GM12891 (cell line): ENCODE data around the gene KRT15.

ENCODE experiments used
- DNase-seq: peaks from one replicate; pipeline ENCODE4 v3.0.0; 2011; ENCODE audit warnings: low spot score; ENCODE audit not compliant: insufficient read length
- FAIRE-seq: peaks from 2 replicates; lab custom pipeline; 2011; peaks lifted over from hg19 to GRCh38; lab: Jason Lieb, UNC
- PAX5 ChIP-seq: IDR thresholded peaks from 2 replicates; pipeline ENCODE4 v1.6.1; 2011; ENCODE audit warnings: low read length, moderate library complexity, mild to moderate bottlenecking; ENCODE audit not compliant: insufficient read depth, severe bottlenecking
- POLR2A ChIP-seq: IDR thresholded peaks from 2 replicates; pipeline ENCODE4 v1.6.1; 2011; ENCODE audit warnings: low read depth, low read length, control low read depth
- POLR2AphosphoS5 ChIP-seq: IDR thresholded peaks from 2 replicates; pipeline ENCODE4 v1.6.1; 2011; ENCODE audit warnings: low read depth, low read length, control low read depth
- POU2F2 ChIP-seq: IDR thresholded peaks from 2 replicates; pipeline ENCODE4 v1.6.1; 2011; ENCODE audit warnings: low read depth, mild to moderate bottlenecking, control low read depth, low read length, moderate library complexity
- SPI1 ChIP-seq: IDR thresholded peaks from 2 replicates; pipeline ENCODE4 v1.6.1; 2011; ENCODE audit warnings: low read depth, low read length, control low read depth
- TAF1 ChIP-seq: IDR thresholded peaks from 2 replicates; pipeline ENCODE4 v1.6.1; 2011; ENCODE audit warnings: low read depth, low read length, control low read depth

KRT15 gene

GRCh38 chr17:41537990-41538389, 19.3 kb upstream of the KRT15 start:
- no peak for FAIRE-seq
- TF ChIP-seq TAF1 (no peak), POLR2A (no peak), SPI1 (no peak), POLR2AphosphoS5 (no peak), PAX5 (no peak), POU2F2 (no peak)
- DNase-seq = no peak

DNA sequence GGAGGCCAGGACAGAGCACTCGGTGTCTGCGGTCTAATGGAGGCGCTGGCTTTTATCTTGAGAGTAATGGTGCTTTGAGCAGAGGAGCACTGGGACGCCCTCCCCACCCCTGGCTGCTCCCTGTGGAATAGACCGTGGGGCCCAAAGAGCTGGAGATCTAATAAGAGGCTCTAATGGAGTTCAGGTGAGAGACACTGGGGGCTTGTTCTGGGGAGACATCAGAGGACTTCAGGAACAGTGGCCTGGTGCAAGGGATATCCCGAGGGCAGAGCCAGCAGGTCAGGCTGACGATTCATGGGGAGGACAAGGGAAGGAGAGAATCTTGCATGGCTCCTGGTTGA, 18.9 kb upstream of the KRT15 start:
- no peak for DNase-seq
- FAIRE-seq = no peak
- no peak for TF ChIP-seq SPI1
- TF ChIP-seq PAX5 = no peak
- TF ChIP-seq POLR2AphosphoS5 = no peak
- no peak for TF ChIP-seq TAF1
- TF ChIP-seq POU2F2 = no peak
- TF ChIP-seq POLR2A = no peak

DNA sequence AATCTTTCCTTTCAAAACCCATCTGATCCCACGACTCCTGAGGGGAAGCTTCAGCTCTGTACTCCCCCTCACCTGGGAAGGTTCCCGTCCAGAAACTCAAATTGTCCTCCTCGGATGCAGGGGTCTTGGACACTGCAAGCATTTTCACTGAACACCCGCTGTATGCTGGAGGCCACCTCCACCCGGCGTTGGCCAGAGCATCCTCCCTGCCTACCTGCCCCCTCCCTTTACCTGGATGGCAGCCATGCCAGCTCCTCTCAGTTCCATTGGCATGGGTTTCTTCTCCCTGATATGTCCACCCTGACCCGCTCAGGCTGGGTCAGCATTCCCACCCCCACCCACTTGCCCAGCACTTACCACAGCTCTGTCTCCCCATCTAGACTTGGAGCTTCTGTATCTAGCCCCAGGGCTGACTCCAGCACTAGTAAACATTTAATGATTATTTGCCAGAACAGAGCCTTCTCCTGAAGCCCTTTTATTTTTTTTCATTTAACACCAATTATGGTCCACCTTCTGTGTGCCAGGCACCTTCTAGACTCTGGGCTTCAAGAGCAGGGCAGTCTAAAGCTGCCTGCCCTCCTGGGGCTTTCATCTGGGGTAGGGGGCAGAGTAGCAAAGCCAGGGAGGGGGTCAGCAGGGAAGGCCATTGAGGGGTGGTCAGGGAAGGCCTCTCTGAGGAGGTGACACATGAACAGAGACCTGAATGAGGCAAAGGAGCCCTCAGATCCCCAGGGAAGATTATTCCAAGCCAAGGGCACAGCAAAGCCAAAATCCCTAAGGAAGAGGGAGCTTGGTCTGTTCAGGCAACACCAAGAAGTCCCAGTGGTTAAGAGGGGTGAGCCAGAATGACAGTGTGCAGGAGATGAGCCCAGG, 18.3 kb upstream of the KRT15 start:
- TF ChIP-seq PAX5 = no peak
- no peak for TF ChIP-seq SPI1
- TF ChIP-seq POLR2A = no peak
- no peak for TF ChIP-seq POLR2AphosphoS5
- no peak for TF ChIP-seq POU2F2
- no peak for TF ChIP-seq TAF1
- no peak for DNase-seq

DNA sequence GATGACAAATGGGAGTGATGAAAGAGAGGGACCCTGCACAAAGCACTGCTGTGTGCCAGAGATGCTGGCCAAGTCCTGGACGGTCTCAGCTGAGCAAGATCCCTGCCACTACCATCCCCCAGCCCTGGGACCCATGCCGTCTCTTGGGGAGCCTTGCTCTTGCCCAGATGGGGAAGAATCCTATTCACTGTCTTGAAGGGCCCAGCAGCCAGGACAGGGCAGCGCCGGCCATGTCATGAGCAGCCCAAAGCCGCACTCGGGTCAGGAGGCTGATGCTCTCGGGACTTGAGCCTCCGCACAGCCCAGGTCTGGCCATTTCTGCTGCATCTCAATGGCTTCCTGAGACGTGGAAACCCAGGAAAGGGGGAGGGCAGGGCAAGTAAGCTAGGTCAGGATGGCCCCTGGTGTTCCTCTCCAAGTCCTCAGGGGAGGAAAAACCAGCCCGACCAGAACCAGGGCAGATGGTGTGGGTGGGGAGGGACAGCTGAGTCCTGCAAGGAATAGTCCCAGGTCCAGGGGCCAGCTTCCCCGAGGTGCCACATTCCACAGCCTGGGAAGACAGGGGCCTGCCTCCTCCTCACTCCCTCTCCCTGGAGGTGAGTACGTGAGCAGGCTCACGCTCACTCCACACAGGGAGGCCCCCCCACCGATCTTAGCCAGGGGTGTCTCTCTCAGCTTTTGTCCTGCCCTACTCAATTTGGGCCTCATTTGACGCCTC, 17.2 kb upstream of the KRT15 start:
- no peak for TF ChIP-seq TAF1
- TF ChIP-seq SPI1 = no peak
- TF ChIP-seq POLR2AphosphoS5 = no peak
- TF ChIP-seq PAX5 = no peak
- no peak for TF ChIP-seq POLR2A
- TF ChIP-seq POU2F2 = no peak
- DNase-seq = no peak
- no peak for FAIRE-seq

More for the DNA sequence above, 18.3 kb upstream of the KRT15 start:
- no peak for FAIRE-seq

- TF ChIP-seq SPI1 (no peak), POLR2A (no peak), TAF1 (no peak), POLR2AphosphoS5 (no peak), PAX5 (no peak), POU2F2 (no peak)
- DNase-seq (no peak), FAIRE-seq (no peak)
These were observed 16.3 kb upstream of the KRT15 start for GRCh38 chr17:41534899-41535546.

DNA sequence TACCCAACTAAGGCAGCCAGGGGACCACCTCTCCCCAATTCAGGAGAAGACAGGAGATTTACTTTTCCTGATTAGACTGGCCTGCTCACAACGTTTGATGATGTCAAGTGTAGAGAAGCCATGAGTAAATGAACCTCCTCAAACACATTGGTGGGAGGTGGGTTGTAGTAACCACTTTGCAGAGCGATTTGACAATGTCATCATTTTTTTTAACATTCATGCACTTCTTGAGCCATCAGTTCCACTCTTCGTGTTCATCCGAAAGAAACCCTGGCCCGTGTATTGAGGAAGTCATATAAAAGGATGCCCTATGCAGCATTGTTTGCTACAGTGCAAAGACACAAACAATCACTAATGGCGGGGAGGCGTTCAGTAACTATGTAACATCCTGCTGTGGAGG, 14.9 kb upstream of the KRT15 start:
- DNase-seq (no peak), FAIRE-seq (no peak)
- TF ChIP-seq TAF1 (no peak), POU2F2 (no peak), POLR2AphosphoS5 (no peak), SPI1 (no peak), PAX5 (no peak), POLR2A (no peak)

- DNase-seq = no peak
- no peak for TF ChIP-seq SPI1
- TF ChIP-seq POU2F2 = no peak
- no peak for TF ChIP-seq TAF1
- TF ChIP-seq POLR2AphosphoS5 = no peak
- no peak for TF ChIP-seq PAX5
- no peak for TF ChIP-seq POLR2A
- FAIRE-seq = no peak
These were observed 14.4 kb upstream of the KRT15 start for GRCh38 chr17:41532947-41533570.

- TF ChIP-seq POU2F2 (no peak), SPI1 (no peak), POLR2A (no peak), TAF1 (no peak), POLR2AphosphoS5 (no peak), PAX5 (no peak)
- no peak for FAIRE-seq
- no peak for DNase-seq
These were observed 13.3 kb upstream of the KRT15 start for GRCh38 chr17:41531993-41532392.
